Measurements from ENCODE around the gene TBC1D3B.
"Not testable (repeated sequence)": the region's sequence is repeated elsewhere in the genome, so short reads cannot be mapped to it uniquely, and the experiment has no call there.

DNA sequence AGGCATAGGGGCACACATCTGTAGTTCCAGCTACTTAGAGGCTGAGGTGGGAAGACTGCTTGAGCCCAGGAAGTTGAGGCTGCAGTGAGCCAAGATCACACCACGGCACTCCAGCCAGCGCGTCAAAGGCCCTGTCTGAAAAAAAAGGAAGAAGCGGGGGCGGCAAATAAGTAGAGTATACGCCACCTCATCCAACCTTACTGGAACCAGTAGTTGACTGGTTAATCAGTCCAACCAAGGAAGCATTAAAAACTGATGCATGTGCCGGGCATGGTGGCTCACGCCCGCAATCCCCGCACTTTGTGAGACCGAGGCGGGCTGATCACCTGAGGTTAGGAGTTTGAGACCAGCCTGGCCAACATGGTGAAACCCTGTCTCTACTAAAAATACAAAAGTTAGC, 46.5 kb upstream of the TBC1D3B start:
- not testable (repeated sequence) for TF ChIP-seq POLR2AphosphoS5, POLR2A, EP300 (IDR thresholded peaks at IDR 0.05)
- TF ChIP-seq, protein P1, sequence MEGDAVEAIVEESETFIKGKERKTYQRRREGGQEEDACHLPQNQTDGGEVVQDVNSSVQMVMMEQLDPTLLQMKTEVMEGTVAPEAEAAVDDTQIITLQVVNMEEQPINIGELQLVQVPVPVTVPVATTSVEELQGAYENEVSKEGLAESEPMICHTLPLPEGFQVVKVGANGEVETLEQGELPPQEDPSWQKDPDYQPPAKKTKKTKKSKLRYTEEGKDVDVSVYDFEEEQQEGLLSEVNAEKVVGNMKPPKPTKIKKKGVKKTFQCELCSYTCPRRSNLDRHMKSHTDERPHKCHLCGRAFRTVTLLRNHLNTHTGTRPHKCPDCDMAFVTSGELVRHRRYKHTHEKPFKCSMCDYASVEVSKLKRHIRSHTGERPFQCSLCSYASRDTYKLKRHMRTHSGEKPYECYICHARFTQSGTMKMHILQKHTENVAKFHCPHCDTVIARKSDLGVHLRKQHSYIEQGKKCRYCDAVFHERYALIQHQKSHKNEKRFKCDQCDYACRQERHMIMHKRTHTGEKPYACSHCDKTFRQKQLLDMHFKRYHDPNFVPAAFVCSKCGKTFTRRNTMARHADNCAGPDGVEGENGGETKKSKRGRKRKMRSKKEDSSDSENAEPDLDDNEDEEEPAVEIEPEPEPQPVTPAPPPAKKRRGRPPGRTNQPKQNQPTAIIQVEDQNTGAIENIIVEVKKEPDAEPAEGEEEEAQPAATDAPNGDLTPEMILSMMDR (IDR thresholded peaks at IDR 0.05) = not testable (repeated sequence)

All from gastroesophageal sphincter (tissue), 3 donors.